NCI-H748 (cell line): ENCODE measurements around the gene MANBA.

Source experiments
- DNase-seq: peaks from one replicate; lab custom pipeline; 2025; ENCODE audit not compliant: unreplicated experiment; lab: John Stamatoyannopoulos, UW

Gene MANBA

DNA sequence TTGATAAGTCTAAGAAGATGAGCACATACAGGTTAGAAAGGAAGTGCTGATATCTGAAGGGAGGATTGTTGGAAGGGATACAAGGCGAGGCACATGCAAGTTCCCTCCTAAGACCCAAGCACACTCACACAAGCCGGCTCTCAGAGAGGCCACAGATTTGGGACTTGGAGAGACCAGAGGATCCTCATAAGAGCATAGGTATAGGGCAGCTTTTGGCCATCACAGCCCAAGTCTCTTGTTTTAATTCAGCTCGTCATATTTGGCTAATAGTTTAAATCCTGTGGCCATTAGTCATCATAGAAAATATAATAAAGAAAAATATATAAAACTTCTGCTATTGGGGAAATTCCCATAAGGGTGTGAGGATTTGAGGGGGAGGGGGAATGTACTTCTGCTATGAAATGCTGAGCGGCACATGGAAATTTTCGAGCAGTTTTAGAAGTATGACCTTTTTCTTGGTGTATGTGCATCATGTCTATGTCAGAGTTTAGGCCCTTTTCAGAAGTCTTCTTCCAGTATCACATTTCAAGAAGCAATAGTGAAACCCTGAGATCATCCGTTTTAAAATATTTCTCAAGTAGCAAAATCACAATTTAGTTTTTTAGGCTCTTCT lies 161.9 kb downstream of the MANBA start:
- no peak for DNase-seq

GRCh38 chr4:102598086-102598761 lies 162.5 kb downstream of the MANBA start:
- DNase-seq = no peak

DNA sequence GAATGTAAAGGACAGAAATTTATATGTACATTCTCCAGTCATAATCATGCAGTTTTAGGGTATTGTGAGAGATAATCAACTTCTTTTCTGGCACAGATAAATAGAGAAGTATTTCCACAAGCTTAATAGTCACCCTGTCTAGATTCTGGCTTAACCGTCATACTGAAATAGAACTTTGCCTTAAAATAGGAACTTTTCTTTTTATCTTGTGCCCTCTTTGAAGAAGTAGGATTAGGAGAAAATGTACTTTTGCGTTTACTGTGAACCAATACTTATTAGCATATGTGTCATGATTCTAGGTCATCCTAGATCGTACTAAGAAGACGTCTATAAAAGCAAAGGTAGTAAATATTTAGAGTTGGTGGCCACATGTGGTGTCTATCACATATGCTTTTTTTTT lies 164.2 kb downstream of the MANBA start:
- no peak for DNase-seq

DNA sequence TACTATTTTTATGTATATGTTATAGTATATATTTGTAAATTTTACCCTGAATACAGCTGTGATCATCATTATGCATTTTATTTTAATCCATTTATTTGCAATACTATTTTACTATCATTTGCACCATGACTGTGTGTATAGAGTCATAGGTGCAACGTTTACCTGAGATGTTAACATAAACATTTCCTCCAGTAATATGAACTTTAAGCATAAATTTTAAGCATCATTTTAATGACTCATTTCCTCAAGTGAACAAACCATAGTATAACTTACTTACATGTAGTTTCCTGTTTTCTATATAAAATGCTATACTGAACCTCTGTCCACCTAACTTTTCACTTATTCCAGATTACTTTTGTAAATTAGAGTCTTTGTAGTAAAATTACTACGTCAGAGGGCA lies 166.8 kb downstream of the MANBA start:
- no peak for DNase-seq

GRCh38 chr4:102593147-102593546 lies 167.6 kb downstream of the MANBA start:
- DNase-seq = no peak

DNA sequence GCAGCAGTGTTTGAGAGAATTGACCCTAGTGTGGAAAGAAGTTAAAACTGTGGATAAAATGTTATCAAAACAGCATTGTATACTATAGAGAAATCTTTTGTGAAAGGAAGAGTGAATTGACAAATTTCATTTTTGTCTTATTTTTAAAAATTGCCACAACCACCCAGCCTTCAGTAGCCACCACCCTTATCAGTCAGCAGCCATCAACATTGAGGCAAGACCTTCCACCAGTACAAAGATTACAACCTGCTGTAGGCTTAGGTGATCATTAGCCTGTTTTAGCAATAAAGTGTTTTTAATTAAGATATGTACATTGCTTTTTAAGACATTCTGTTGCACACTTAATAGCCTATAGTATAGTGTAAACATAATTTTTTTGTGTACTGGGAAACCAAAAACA lies 168.5 kb downstream of the MANBA start:
- DNase-seq = no peak

DNA sequence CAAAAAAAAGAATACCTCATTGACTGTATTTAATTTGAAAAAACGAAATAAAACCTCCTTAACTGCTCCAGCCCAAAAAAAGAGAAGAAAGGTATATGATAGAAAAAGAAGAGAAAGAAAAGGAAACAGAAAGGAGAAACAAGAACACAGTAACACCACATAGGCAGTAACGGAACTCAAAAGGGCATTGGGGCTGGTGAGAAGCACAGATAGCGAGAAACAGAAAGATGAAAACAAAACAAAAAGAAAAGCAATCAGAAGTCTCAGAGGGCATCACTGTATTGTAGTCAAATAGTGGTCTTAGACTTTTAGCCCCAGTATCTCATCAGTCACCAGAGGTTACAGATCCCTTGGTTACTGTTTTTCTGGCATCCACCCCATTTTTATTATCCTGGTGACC lies 171.0 kb downstream of the MANBA start:
- no peak for DNase-seq

DNA sequence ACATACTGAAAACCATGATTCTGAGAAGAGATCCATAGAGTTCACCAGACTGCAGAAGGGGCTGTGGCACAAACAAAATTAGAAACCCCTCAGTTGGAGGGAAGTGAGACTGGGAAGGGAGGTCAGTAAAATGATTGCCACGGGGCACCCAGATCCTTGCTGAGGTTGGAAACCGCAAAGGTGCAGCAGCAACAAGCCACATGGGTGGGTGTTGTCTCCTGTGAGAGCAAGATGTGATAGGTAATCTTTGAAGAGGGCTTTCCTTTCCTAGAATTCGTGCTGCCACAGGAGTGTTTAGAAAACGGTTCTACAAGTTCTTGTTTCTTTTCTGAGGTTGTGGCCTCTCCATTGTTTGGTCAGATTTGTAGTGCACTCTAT lies 174.1 kb downstream of the MANBA start:
- DNase-seq = no peak

DNA sequence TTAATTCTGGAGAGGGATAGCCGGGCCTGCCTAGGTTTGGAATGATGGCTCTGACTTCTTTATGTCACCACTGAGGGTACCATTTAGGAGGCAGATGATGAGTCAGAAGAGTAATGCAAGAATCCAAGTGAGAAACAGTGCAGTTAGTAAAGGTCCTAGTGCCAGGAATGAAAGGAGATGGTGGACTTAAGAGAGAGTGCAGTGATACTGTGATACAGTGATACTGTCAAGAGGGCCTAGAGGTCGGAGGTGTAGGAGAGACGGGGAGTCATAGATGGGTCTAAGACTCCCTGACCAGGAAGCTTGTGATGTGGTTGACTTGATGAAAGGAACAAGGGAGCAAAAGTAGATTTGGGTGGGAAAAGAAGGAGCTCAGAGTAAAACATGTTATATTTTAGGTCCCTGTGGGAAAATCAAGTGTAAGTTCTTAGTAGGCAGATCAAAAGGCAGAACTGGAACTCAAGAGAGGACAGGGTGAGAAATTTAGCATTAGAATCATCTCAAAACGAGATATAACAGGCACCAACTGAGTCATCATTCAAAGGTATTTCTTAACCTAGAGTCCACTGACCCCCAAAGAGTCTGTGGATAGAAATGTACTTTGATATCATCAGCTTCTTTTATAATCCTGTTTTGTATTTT lies 174.6 kb downstream of the MANBA start:
- DNase-seq = no peak

DNA sequence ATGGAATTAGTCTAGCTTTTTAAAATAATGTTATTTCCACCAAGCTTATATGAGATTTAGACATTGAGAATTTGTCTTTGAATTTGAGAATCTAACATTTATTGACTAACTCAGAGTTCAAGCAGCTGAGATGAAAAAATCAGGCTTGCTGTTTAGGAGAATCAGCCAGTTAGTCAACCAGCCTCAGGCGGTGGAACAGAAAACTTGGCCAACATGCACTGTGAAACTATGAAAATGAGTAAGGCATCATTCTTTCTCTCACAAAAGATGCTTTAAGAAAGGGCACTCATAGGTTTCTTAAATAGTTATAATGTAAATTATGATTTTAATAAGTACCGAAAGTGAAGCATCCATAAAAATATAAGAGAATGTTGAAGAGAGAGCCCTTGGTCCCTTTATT lies 175.4 kb downstream of the MANBA start:
- DNase-seq = no peak

- no peak for DNase-seq
Observed at GRCh38 chr4:102584091-102584490, 176.7 kb downstream of the MANBA start.
